IMR-90 (cell line): Measurements from ENCODE around the gene PSMD9.

Experiments used
- BHLHE40 ChIP-seq: fragments of 150-350 bp; IDR thresholded peaks from 2 replicates; pipeline ENCODE4 v1.6.1; 2016; ENCODE audit warnings: mild to moderate bottlenecking, low read depth, low read length
- CEBPB ChIP-seq: IDR thresholded peaks from 2 replicates; pipeline ENCODE4 v1.6.1; 2012; ENCODE audit warnings: low read depth, low read length, improper control_type of control experiment
- CHD1 ChIP-seq: IDR thresholded peaks from 2 replicates; pipeline ENCODE4 v1.6.1; 2012; ENCODE audit warnings: low read depth, low read length, improper control_type of control experiment
- FOS ChIP-seq: fragments of 150-350 bp; IDR thresholded peaks from 2 replicates; pipeline ENCODE4 v1.6.1; 2016; ENCODE audit warnings: low read depth, low read length
- MAZ ChIP-seq: IDR thresholded peaks from 2 replicates; pipeline ENCODE4 v1.6.1; 2012; ENCODE audit warnings: low read depth, mild to moderate bottlenecking, low read length, improper control_type of control experiment, moderate library complexity, borderline replicate concordance
- MXI1 ChIP-seq: IDR thresholded peaks from 2 replicates; pipeline ENCODE4 v1.6.1; 2012; ENCODE audit warnings: low read depth, mild to moderate bottlenecking, low read length, moderate library complexity, borderline replicate concordance
- POLR2A ChIP-seq: IDR thresholded peaks from 2 replicates; pipeline ENCODE4 v1.6.1; 2012; ENCODE audit warnings: mild to moderate bottlenecking, low read depth, low read length
- RAD21 ChIP-seq: IDR thresholded peaks from 2 replicates; pipeline ENCODE4 v1.6.1; 2012; ENCODE audit warnings: low read length, improper control_type of control experiment
- RCOR1 ChIP-seq: IDR thresholded peaks from 2 replicates; pipeline ENCODE4 v1.6.1; 2012; ENCODE audit warnings: mild to moderate bottlenecking, low read length, improper control_type of control experiment; ENCODE audit not compliant: insufficient replicate concordance
- TF ChIP-seq, protein P1 (sequence below): conservative IDR thresholded peaks from 2 replicates; pipeline ENCODE4 v1.5.1; 2012; ENCODE audit warnings: mild to moderate bottlenecking, low read depth, low read length, improper control_type of control experiment
- TF ChIP-seq, protein P2 (sequence below): fragments of 150-350 bp; IDR thresholded peaks from 2 replicates; pipeline ENCODE4 v1.6.1; 2017; ENCODE audit warnings: mild to moderate bottlenecking, antibody characterized with exemption, low read length, low read depth

DNA sequence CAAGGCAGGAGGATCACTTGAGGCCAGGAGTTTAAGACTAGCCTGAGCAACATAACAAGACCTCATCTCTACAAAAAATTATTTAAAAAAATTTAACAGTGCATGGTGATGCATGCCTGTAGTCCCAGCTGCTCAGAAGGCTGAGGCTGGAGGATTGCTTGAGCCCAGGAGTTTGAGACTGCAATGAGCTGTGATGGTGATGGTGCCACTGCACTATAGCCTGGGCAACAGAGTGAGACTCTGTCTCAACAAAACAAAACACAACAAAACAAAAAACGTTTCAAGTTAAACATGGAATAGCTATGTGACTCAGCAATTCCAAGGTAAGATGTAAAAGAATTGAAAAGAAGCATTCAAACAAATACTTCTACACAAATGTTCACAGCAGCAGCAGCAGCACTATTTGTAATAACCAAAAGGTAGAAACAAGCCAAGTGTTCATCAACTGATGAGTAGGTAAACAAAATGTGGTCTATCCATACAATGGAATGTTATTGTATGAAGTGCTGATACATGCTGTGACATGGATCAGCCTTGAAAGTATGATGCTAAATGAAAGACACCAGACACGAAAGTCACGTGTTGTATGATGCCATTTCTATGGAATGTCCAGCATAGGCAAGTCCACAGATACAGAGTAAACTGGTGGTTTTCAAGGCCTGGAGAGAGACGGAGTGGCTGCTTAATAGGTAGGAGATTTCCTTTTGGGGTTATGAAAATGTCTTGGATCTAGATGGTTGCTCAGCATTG lies 61.2 kb downstream of the PSMD9 start:
- TF ChIP-seq, protein P1, sequence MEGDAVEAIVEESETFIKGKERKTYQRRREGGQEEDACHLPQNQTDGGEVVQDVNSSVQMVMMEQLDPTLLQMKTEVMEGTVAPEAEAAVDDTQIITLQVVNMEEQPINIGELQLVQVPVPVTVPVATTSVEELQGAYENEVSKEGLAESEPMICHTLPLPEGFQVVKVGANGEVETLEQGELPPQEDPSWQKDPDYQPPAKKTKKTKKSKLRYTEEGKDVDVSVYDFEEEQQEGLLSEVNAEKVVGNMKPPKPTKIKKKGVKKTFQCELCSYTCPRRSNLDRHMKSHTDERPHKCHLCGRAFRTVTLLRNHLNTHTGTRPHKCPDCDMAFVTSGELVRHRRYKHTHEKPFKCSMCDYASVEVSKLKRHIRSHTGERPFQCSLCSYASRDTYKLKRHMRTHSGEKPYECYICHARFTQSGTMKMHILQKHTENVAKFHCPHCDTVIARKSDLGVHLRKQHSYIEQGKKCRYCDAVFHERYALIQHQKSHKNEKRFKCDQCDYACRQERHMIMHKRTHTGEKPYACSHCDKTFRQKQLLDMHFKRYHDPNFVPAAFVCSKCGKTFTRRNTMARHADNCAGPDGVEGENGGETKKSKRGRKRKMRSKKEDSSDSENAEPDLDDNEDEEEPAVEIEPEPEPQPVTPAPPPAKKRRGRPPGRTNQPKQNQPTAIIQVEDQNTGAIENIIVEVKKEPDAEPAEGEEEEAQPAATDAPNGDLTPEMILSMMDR = no peak
- TF ChIP-seq CEBPB (peak; percentile 26; the same call in 1 of the 2 replicates), CHD1 (no peak), POLR2A (no peak; the same call in 1 of the 2 replicates), RAD21 (no peak), FOS (peak; percentile 38), RCOR1 (no peak), MAZ (no peak), MXI1 (no peak), BHLHE40 (peak; percentile 89)
- TF ChIP-seq, protein P2, sequence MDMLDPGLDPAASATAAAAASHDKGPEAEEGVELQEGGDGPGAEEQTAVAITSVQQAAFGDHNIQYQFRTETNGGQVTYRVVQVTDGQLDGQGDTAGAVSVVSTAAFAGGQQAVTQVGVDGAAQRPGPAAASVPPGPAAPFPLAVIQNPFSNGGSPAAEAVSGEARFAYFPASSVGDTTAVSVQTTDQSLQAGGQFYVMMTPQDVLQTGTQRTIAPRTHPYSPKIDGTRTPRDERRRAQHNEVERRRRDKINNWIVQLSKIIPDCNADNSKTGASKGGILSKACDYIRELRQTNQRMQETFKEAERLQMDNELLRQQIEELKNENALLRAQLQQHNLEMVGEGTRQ = peak; percentile 96
